ENCODE data around the gene PIP. TPM values are rescaled to one million over a fixed set of nuclear protein-coding genes. Genes with fewer than 3 reads are reported as not detected.
"Not testable (repeated sequence)": the region's sequence is repeated elsewhere in the genome, so short reads cannot be mapped to it uniquely, and the experiment has no call there.

The PIP gene, protein sequence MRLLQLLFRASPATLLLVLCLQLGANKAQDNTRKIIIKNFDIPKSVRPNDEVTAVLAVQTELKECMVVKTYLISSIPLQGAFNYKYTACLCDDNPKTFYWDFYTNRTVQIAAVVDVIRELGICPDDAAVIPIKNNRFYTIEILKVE
- not detected for polyA plus RNA-seq (2013, experiment 1 of 4)
- polyA plus RNA-seq (2013, experiment 2 of 4): not detected
- not detected for polyA plus RNA-seq (2013, experiment 3 of 4)
- polyA plus RNA-seq (2013, experiment 4 of 4): not detected

GRCh38 chr7:143131781-143132180, at the start of gene PIP:
PIP (plus strand) TSS chr7:143132077; CDS start chr7:143132117, 40 bp downstream.
- WGBS, 2 experiments: 77 to 80% methylated on average over 4 of the region's 4 CpGs

DNA sequence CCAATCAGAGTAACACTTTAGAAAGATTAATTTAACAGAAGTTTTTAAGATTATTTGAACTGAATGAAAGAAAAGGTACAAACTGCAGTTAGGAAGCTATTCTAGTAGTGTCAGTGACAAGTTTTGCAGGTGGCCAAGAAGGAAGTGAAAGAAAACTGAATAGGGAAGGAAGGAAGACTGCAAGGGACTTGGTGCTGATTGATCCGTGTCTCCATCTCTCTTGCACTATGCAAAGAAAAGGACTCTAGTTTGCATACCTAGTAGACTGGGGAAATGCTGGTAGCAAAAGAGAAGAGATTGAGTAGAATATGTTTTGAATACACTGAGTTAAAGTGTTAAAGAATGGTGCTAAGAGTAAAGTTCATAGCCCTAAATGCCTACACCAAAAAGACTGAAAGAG, 46.8 kb upstream of the PIP start:
- H3K4me1 ChIP-seq (ENCODE audit: control insufficient read depth, insufficient read depth, low read length): no peaks in the 10 kb centered on the region
- H3K36me3 ChIP-seq (ENCODE audit: control insufficient read depth, insufficient read depth, low read length): no peaks in the 10 kb centered on the region
- H3K4me3 ChIP-seq (ENCODE audit: insufficient read depth, low read depth, low read length): no peak overlapping the region
- H3K27me3 ChIP-seq (ENCODE audit: control insufficient read depth, insufficient read depth, low read length, poor library complexity, severe bottlenecking): no peaks in the 10 kb centered on the region
- H3K27ac ChIP-seq (ENCODE audit: insufficient read depth, low read depth, low read length, poor library complexity, severe bottlenecking): no peak overlapping the region
- no peaks in the 10 kb centered on the region for H3K9me3 ChIP-seq (ENCODE audit: control insufficient read depth, low read length)
- 95 to 100% methylated on average over 1 of the region's 1 CpG for WGBS, 2 experiments

More at GRCh38 chr7:143131781-143132180, at the start of gene PIP:
- no peak within 1 kb of the TSS for H3K4me3 ChIP-seq (ENCODE audit: insufficient read depth, low read depth, low read length)
- H3K9me3 ChIP-seq (ENCODE audit: control insufficient read depth, low read length): no peaks in the 10 kb centered on the region
- H3K27ac ChIP-seq (ENCODE audit: insufficient read depth, low read depth, low read length, poor library complexity, severe bottlenecking): no peak within 1 kb of the TSS
- H3K4me1 ChIP-seq (ENCODE audit: control insufficient read depth, insufficient read depth, low read length): no peaks in the 10 kb centered on the region
- no peaks in the 10 kb centered on the region for H3K27me3 ChIP-seq (ENCODE audit: control insufficient read depth, insufficient read depth, low read length, poor library complexity, severe bottlenecking)
- no peaks in the 10 kb centered on the region for H3K36me3 ChIP-seq (ENCODE audit: control insufficient read depth, insufficient read depth, low read length)

DNA sequence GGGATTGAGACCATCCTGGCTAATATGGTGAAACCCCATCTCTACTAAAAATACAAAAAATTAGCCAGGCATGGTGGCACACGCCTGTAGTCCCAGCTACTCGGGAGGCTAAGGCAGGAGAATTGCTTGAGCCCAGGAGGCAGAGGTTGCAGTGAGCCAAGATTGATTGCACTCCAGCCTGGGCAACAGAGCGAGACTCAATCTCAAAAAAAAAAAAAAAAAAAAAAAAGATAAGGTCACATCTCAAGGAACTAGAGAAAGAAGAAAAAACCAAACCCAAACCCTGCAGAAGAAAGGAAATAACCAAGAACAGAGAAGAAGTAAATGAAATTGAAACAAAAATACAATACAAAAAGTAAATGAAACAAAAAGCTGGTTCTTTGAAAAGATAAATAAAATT, 46.3 kb upstream of the PIP start:
- H3K4me3 ChIP-seq (ENCODE audit: insufficient read depth, low read depth, low read length); H3K27me3 ChIP-seq (ENCODE audit: control insufficient read depth, insufficient read depth, low read length, poor library complexity, severe bottlenecking); H3K27ac ChIP-seq (ENCODE audit: insufficient read depth, low read depth, low read length, poor library complexity, severe bottlenecking); H3K9me3 ChIP-seq (ENCODE audit: control insufficient read depth, low read length); H3K36me3 ChIP-seq (ENCODE audit: control insufficient read depth, insufficient read depth, low read length); H3K4me1 ChIP-seq (ENCODE audit: control insufficient read depth, insufficient read depth, low read length): not testable (repeated sequence)
- 83 to 84% methylated on average over 2 of the region's 3 CpGs for WGBS, 2 experiments

- 93% methylated on average over 16 of the region's 16 CpGs for WGBS, 2 experiments
These were observed 43.2 kb upstream of the PIP start for GRCh38 chr7:143088549-143089231.

DNA sequence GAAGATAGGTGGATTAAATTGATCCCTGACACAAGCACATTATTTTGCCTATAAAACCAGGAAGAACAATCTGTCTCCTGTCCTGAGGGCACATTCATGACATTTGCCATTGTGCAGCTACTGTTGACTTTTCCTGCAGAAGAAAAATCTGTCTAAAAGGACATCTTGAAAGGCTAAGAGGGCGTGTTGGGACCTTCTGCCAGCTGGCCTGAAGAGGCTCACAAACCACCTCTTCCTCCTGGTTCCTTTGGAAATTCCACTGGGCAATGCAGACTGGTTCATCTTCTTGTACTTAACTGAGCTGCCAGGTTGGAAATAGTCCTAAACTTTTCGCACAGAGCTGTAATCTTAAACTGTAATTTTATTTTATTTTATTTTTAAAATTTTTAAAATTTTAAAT, 35.7 kb upstream of the PIP start:
- Histone ChIP-seq H3K9me3 (ENCODE audit: control insufficient read depth, low read length) (peaks cover 2% of the 10 kb centered on the region), H3K36me3 (ENCODE audit: control insufficient read depth, insufficient read depth, low read length) (no peaks in the 10 kb centered on the region), H3K27ac (ENCODE audit: insufficient read depth, low read depth, low read length, poor library complexity, severe bottlenecking) (no peak overlapping the region), H3K4me3 (ENCODE audit: insufficient read depth, low read depth, low read length) (no peak overlapping the region), H3K27me3 (ENCODE audit: control insufficient read depth, insufficient read depth, low read length, poor library complexity, severe bottlenecking) (no peaks in the 10 kb centered on the region), H3K4me1 (ENCODE audit: control insufficient read depth, insufficient read depth, low read length) (no peaks in the 10 kb centered on the region)
- WGBS, 2 experiments: 91% methylated on average over 1 to 2 of the region's 2 CpGs

More at GRCh38 chr7:143088549-143089231, 43.2 kb upstream of the PIP start:
- not testable (repeated sequence) for H3K36me3 ChIP-seq (ENCODE audit: control insufficient read depth, insufficient read depth, low read length); H3K27ac ChIP-seq (ENCODE audit: insufficient read depth, low read depth, low read length, poor library complexity, severe bottlenecking); H3K27me3 ChIP-seq (ENCODE audit: control insufficient read depth, insufficient read depth, low read length, poor library complexity, severe bottlenecking); H3K4me1 ChIP-seq (ENCODE audit: control insufficient read depth, insufficient read depth, low read length); H3K9me3 ChIP-seq (ENCODE audit: control insufficient read depth, low read length); H3K4me3 ChIP-seq (ENCODE audit: insufficient read depth, low read depth, low read length)

- H3K4me1 ChIP-seq (ENCODE audit: control insufficient read depth, insufficient read depth, low read length); H3K27ac ChIP-seq (ENCODE audit: insufficient read depth, low read depth, low read length, poor library complexity, severe bottlenecking); H3K27me3 ChIP-seq (ENCODE audit: control insufficient read depth, insufficient read depth, low read length, poor library complexity, severe bottlenecking); H3K4me3 ChIP-seq (ENCODE audit: insufficient read depth, low read depth, low read length); H3K36me3 ChIP-seq (ENCODE audit: control insufficient read depth, insufficient read depth, low read length); H3K9me3 ChIP-seq (ENCODE audit: control insufficient read depth, low read length): not testable (repeated sequence)
- WGBS, 2 experiments: 94 to 100% methylated on average over 1 of the region's 1 CpG
These were observed 32.3 kb upstream of the PIP start for GRCh38 chr7:143099579-143099978.

DNA sequence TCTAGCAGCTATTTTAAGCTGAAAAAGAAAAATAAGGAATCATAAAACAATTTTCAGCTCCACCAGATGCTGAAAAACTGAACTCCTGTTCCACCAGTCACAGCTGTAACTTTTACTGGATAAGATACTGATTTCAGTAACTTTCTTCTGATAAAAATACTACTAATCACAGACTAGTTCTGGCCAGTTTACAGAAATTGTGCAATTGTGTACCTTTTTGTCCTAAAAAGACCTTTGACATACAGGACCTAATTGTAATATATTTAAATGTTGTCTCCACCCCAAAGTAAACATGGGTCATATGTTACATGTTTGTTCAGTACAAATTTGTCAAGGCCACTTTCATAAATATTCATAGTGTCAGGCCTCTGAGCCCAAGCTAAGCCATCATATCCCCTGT, 27.1 kb upstream of the PIP start:
- Histone ChIP-seq H3K9me3 (ENCODE audit: control insufficient read depth, low read length) (peaks cover 2% of the 10 kb centered on the region), H3K27ac (ENCODE audit: insufficient read depth, low read depth, low read length, poor library complexity, severe bottlenecking) (no peak overlapping the region), H3K27me3 (ENCODE audit: control insufficient read depth, insufficient read depth, low read length, poor library complexity, severe bottlenecking) (no peaks in the 10 kb centered on the region), H3K36me3 (ENCODE audit: control insufficient read depth, insufficient read depth, low read length) (no peaks in the 10 kb centered on the region), H3K4me1 (ENCODE audit: control insufficient read depth, insufficient read depth, low read length) (no peaks in the 10 kb centered on the region), H3K4me3 (ENCODE audit: insufficient read depth, low read depth, low read length) (no peak overlapping the region)

DNA sequence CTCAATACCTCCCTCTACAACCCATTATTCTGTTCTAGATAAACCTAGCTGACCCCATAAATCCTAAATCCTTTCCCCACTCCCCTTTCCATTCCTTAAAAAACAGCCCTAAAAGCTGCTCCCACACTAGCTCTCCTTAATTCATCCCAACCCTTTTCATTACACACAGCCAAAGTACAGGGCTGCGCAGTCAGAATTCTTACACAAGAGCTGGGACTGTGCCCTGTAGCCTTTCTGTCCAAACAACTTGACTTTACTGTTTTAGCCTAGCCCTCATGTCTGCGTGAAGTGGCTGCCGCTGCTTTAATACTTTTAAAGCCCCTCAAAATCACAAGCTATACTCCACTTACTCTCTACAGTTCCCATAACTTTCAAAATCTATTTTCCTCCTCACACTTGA, 23.9 kb upstream of the PIP start:
- H3K4me1 ChIP-seq (ENCODE audit: control insufficient read depth, insufficient read depth, low read length); H3K27me3 ChIP-seq (ENCODE audit: control insufficient read depth, insufficient read depth, low read length, poor library complexity, severe bottlenecking); H3K4me3 ChIP-seq (ENCODE audit: insufficient read depth, low read depth, low read length); H3K9me3 ChIP-seq (ENCODE audit: control insufficient read depth, low read length); H3K27ac ChIP-seq (ENCODE audit: insufficient read depth, low read depth, low read length, poor library complexity, severe bottlenecking); H3K36me3 ChIP-seq (ENCODE audit: control insufficient read depth, insufficient read depth, low read length): not testable (repeated sequence)
- 92 to 94% methylated on average over 3 of the region's 3 CpGs for WGBS, 2 experiments

- Histone ChIP-seq H3K27me3 (ENCODE audit: control insufficient read depth, insufficient read depth, low read length, poor library complexity, severe bottlenecking) (no peaks in the 10 kb centered on the region), H3K4me3 (ENCODE audit: insufficient read depth, low read depth, low read length) (no peak overlapping the region), H3K9me3 (ENCODE audit: control insufficient read depth, low read length) (no peaks in the 10 kb centered on the region), H3K4me1 (ENCODE audit: control insufficient read depth, insufficient read depth, low read length) (no peaks in the 10 kb centered on the region), H3K36me3 (ENCODE audit: control insufficient read depth, insufficient read depth, low read length) (no peaks in the 10 kb centered on the region), H3K27ac (ENCODE audit: insufficient read depth, low read depth, low read length, poor library complexity, severe bottlenecking) (no peak overlapping the region)
- WGBS, 2 experiments: 91% methylated on average over 3 of the region's 3 CpGs
These were observed 14.5 kb upstream of the PIP start for GRCh38 chr7:143117395-143117794.

DNA sequence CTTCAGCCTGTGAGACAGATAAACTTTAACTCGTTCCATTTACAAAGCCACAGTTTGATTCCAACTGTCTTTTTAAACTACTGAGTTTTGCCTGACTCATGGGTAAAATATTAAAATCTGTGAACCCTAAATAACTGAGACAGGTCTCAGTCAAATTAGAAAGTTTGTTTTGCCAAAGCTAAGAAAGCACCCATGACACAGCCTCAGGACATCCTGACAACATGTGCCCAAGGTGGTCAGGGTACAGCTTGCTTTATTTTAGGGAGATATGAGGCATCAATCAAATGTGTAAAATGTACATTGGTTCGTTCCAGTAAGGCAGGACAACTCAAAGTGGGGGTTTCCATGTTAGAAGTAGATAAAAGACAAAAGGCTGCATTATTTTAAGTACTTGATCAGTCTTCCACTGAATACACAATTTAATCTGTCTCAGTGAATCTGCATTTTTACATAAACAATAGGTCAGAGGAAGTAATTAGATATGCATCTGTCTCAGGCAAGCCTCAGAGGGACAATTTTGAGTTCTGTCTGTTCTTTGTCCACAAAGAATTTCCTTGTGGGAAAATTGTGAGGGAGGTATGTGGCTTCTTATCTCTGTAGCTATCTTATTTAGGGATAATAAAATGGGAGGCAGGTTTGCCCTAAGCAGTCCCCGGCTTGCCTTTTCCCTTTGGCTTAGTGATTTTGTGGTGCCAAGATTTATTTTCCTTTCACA, 11.0 kb upstream of the PIP start:
- H3K9me3 ChIP-seq (ENCODE audit: control insufficient read depth, low read length): no peaks in the 10 kb centered on the region
- no peaks in the 10 kb centered on the region for H3K27me3 ChIP-seq (ENCODE audit: control insufficient read depth, insufficient read depth, low read length, poor library complexity, severe bottlenecking)
- WGBS, 2 experiments: 90 to 91% methylated on average over 2 of the region's 3 CpGs
- no peak overlapping the region for H3K27ac ChIP-seq (ENCODE audit: insufficient read depth, low read depth, low read length, poor library complexity, severe bottlenecking)
- no peak overlapping the region for H3K4me3 ChIP-seq (ENCODE audit: insufficient read depth, low read depth, low read length)
- no peaks in the 10 kb centered on the region for H3K36me3 ChIP-seq (ENCODE audit: control insufficient read depth, insufficient read depth, low read length)
- no peaks in the 10 kb centered on the region for H3K4me1 ChIP-seq (ENCODE audit: control insufficient read depth, insufficient read depth, low read length)
